Measurements from ENCODE around the gene THSD8. TPM values are rescaled to one million over a fixed set of nuclear protein-coding genes. Genes with fewer than 3 reads are reported as not detected.

The THSD8 gene
- total RNA-seq, result under 1 TPM in 1 of 4 donors, not detected in 3; 0.65 TPM

DNA sequence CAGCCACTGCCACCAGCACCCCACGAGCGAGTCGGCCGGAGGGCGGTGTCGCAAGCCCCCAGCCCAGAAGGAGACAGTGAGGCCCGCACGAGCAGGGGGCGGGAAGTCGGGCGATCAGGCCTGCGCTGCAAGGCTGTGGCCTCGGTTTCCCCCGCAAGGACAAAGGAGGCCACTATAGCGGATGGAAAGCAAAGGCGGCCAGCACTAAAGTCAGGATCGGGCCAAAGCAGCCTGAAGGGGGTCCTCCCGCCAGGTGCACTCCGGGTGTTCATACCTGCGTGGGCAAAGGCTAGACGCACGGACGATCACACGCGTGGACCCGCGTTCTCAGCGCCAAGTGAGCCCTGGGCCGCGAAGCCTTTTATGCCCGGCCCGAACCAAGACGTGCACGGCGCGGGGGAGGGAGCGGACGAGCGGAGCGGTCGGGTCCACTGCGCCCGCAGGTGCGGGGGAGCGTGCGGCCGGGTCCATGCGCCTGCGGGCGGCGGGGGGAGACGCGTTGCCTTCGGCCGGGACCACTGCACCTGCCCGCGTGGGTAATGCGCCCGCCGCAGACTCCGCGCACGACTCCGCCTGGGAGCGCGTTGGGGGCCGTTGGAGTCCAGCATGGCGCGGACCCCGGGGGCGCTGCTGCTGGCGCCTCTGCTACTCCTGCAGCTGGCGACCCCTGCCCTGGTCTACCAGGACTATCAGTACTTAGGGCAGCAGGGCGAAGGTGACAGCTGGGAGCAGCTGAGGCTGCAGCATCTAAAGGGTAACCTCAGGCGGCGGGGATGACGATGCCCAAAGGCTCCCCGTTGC lies at the start of gene THSD8, which contains the start of gene PRDX2:
Gene THSD8, plus strand, starts transcription at position 604 of the 801 bp plus-strand sequence. Its CDS starts 3 bp downstream, at position 607.
Gene PRDX2, minus strand, starts transcription at position 335 of the 801 bp plus-strand sequence. CDS start 539 bp downstream, outside the sequence.
- intact Hi-C loops (cut with DNase I), result no loop called here
- peak; percentile 95 to 97 for TF ChIP-seq POLR2AphosphoS5 (IDR thresholded peaks at IDR 0.05)
- TF ChIP-seq, protein P1, sequence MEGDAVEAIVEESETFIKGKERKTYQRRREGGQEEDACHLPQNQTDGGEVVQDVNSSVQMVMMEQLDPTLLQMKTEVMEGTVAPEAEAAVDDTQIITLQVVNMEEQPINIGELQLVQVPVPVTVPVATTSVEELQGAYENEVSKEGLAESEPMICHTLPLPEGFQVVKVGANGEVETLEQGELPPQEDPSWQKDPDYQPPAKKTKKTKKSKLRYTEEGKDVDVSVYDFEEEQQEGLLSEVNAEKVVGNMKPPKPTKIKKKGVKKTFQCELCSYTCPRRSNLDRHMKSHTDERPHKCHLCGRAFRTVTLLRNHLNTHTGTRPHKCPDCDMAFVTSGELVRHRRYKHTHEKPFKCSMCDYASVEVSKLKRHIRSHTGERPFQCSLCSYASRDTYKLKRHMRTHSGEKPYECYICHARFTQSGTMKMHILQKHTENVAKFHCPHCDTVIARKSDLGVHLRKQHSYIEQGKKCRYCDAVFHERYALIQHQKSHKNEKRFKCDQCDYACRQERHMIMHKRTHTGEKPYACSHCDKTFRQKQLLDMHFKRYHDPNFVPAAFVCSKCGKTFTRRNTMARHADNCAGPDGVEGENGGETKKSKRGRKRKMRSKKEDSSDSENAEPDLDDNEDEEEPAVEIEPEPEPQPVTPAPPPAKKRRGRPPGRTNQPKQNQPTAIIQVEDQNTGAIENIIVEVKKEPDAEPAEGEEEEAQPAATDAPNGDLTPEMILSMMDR (IDR thresholded peaks at IDR 0.05), result no peak
- TF ChIP-seq EP300 (IDR thresholded peaks at IDR 0.05), result no peak
- TF ChIP-seq POLR2A (IDR thresholded peaks at IDR 0.05; ENCODE audit: low read depth), result peak; percentile 53
- Histone ChIP-seq H3K4me1 (peaks cover 28 to 42% (median 37%) of the 10 kb centered on the region in 4 donors), H3K36me3 (peaks cover 6 to 34% (median 25%) of the 10 kb centered on the region in 4 donors), H3K4me3 (peak within 1 kb of the TSS; percentile 79 to 93 (median 86)), H3K9me3 (no peaks in the 10 kb centered on the region), H3K27ac (replicated peaks in 1 of 4) (peak within 1 kb of the TSS; percentile 83 to 89 (median 86)), H3K27me3 (no peaks in the 10 kb centered on the region)
- WGBS, result 0% methylated on average over 12 of the region's 78 CpGs
- no peak for DNase-seq (ENCODE audit: extremely low spot score)

DNA sequence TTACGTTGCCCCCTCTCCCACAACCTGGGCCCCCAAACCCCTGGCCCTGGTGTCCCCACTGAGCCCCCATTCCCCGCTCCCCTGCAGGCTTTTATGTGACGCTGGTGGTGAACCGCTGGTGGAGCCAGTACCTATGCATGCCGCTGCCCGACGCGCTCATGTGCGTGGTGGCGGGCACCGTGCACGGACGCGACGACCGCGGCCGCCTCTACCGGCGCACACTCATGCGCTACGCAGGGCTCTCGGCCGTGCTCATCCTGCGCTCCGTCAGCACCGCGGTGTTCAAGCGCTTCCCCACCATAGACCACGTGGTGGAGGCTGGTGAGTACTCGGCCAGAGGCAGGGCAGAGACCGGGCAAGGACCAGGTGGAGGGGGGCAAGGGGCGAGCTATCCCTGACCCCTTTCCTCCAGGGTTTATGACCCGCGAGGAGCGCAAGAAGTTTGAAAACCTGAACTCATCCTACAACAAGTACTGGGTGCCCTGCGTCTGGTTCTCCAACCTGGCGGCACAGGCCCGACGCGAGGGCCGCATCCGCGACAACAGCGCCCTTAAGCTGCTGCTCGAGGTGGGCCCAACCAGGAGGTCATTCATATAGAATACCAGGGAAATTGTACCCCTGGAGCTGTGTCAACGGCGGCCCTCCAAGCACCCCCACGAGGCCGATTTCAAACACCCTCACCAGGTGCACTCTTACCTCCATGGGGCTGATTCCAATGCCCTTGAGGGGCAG lies 47.2 kb upstream of the THSD8 start:
- WGBS, result 77% methylated on average over 33 of the region's 50 CpGs
- intact Hi-C loops (cut with DNase I), result no loop called here
- Histone ChIP-seq H3K27me3 (peaks cover 0 to 40% (median 0%) of the 10 kb centered on the region in 4 donors), H3K27ac (replicated peaks in 1 of 4) (no peak overlapping the region), H3K4me3 (no peak overlapping the region), H3K36me3 (no peaks in the 10 kb centered on the region), H3K9me3 (no peaks in the 10 kb centered on the region), H3K4me1 (peaks cover 11 to 14% (median 13%) of the 10 kb centered on the region in 4 donors)
- TF ChIP-seq POLR2AphosphoS5 (IDR thresholded peaks at IDR 0.05) (no peak), POLR2A (IDR thresholded peaks at IDR 0.05; ENCODE audit: low read depth) (no peak), EP300 (IDR thresholded peaks at IDR 0.05) (no peak)
- TF ChIP-seq, protein P1 (IDR thresholded peaks at IDR 0.05), result no peak
- no peak for DNase-seq (ENCODE audit: extremely low spot score)

DNA sequence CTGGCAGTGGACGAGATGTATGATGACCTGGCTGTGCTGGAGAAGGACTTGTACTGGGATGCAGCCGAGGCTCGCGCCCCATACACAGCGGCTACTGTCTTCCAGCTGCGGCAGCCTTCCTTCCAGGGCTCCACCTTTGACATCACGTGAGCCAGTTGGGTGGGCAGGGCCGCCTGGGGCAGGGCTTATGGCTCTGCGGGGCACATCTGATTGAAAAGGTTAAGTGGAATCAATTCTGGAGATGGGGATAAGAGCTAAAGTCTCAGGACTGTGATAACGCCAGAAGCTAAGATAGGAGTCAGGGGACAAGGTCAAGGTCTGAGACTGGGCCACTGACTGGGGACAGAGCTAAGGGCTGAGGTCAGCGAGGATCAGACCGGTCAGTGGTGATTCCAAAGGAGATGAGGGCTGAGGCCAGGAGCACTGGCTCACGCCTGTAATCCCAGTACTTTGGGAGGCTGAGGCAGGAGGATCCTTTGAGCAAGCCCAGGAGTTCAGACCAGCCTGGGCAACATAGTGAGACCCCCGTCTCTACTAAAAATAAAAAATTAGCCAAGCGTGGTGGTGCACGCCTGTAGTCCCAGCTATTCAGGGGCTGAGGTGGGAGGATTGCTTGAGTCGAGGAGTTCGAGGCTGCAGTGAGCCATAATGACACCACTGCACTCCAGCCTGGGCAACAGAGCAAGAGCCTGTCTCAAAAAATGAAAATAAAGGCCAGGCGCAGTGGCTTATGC lies 45.6 kb upstream of the THSD8 start:
- intact Hi-C loops (cut with DNase I), result no loop called here
- H3K27me3 ChIP-seq, result peaks cover 0 to 27% (median 0%) of the 10 kb centered on the region in 4 donors
- no peaks in the 10 kb centered on the region for H3K9me3 ChIP-seq
- 89% methylated on average over 18 of the region's 19 CpGs for WGBS
- no peak overlapping the region for H3K4me3 ChIP-seq
- TF ChIP-seq EP300 (IDR thresholded peaks at IDR 0.05), result no peak
- no peak for TF ChIP-seq POLR2A (IDR thresholded peaks at IDR 0.05; ENCODE audit: low read depth)
- TF ChIP-seq, protein P1 (IDR thresholded peaks at IDR 0.05), result no peak
- no peak for TF ChIP-seq POLR2AphosphoS5 (IDR thresholded peaks at IDR 0.05)
- no peaks in the 10 kb centered on the region for H3K36me3 ChIP-seq
- peaks cover 11 to 13% (median 12%) of the 10 kb centered on the region in 4 donors for H3K4me1 ChIP-seq
- H3K27ac ChIP-seq (replicated peaks in 1 of 4), result no peak overlapping the region
- no peak for DNase-seq (ENCODE audit: extremely low spot score)

DNA sequence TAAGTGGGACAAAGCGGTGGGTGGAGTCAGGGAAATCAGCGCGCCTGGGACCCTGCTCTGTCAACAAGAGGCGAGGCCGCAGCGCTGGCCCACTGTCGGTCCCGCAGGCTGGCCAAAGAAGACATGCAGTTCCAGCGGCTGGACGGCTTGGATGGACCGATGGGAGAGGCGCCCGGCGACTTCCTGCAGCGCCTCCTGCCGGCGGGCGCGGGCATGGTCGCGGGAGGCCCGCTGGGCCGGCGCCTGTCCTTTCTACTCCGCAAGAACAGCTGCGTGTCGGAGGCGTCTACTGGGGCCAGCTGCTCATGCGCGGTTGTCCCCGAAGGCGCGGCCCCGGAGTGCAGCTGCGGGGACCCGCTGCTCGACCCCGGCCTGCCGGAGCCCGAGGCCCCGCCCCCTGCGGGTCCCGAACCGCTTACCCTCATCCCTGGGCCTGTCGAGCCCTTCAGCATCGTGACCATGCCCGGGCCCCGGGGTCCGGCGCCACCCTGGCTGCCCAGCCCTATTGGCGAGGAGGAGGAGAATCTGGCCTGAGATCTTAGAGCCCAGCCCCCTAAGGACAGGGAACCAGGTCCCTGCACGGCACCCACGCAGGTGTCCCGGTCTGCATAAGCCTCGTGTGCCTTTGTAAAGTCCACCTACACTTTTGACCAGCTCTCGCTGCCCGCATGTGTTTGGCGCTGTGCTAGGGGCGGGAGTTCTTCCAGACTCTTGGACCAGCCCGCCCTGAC lies 44.2 kb upstream of the THSD8 start:
- TF ChIP-seq POLR2AphosphoS5 (IDR thresholded peaks at IDR 0.05) (peak; percentile 21 to 51), POLR2A (IDR thresholded peaks at IDR 0.05; ENCODE audit: low read depth) (no peak)
- TF ChIP-seq, protein P1 (IDR thresholded peaks at IDR 0.05), result peak; percentile 91 to 98 (median 95)
- H3K27me3 ChIP-seq, result peaks cover 0 to 14% (median 0%) of the 10 kb centered on the region in 4 donors
- H3K4me1 ChIP-seq, result peaks cover 11 to 13% (median 12%) of the 10 kb centered on the region in 4 donors
- H3K27ac ChIP-seq (replicated peaks in 1 of 4), result peak overlapping the region in 3 of 4 donors; percentile 44 to 69 (median 62)
- intact Hi-C loops (cut with DNase I), result no loop called here
- H3K9me3 ChIP-seq, result no peaks in the 10 kb centered on the region
- DNase-seq (ENCODE audit: extremely low spot score), result no peak
- peak overlapping the region; percentile 43 to 59 (median 46) for H3K4me3 ChIP-seq
- H3K36me3 ChIP-seq, result peaks cover 0 to 3% (median 0%) of the 10 kb centered on the region in 4 donors
- 10% methylated on average over 39 of the region's 60 CpGs for WGBS
